GM19468 (cell line): ENCODE data around the gene IFNAR2.
"Not testable (repeated sequence)": the region's sequence is repeated elsewhere in the genome, so short reads cannot be mapped to it uniquely, and the experiment has no call there.

Source experiments
- ATAC-seq: cut with Tn5 transposase; IDR thresholded peaks from one replicate; pipeline ENCODE4 v1.9.1; 2021; ENCODE audit warnings: mild to moderate bottlenecking, moderate library complexity, moderate number of reproducible peaks; ENCODE audit not compliant: unreplicated experiment; ENCODE audit errors: extremely low read depth

The IFNAR2 gene

GRCh38 chr21:33240404-33240803 is 10.7 kb downstream of the IFNAR2 start:
- ATAC-seq: no peak

- no peak for ATAC-seq
Observed at GRCh38 chr21:33241846-33242245, 12.1 kb downstream of the IFNAR2 start.

DNA sequence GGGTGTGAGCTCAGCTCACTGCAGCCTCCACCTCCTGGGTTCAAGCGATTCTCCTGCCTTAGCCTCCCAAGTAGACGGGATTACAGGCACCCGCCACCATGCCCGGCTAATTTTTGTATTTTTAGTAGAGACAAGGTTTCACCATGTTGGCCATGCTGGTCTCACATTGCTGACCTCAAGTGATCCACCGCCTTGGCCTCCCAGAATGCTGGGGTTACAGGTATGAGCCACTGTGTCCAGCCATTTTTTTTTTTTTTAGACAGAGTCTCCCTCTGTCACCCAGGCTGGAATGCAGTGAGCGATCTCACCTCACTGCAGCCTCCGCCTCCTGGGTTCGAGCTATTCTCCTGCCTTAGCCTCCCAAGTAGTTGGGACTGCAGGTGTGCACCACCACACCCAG is 13.1 kb downstream of the IFNAR2 start:
- ATAC-seq: not testable (repeated sequence)

DNA sequence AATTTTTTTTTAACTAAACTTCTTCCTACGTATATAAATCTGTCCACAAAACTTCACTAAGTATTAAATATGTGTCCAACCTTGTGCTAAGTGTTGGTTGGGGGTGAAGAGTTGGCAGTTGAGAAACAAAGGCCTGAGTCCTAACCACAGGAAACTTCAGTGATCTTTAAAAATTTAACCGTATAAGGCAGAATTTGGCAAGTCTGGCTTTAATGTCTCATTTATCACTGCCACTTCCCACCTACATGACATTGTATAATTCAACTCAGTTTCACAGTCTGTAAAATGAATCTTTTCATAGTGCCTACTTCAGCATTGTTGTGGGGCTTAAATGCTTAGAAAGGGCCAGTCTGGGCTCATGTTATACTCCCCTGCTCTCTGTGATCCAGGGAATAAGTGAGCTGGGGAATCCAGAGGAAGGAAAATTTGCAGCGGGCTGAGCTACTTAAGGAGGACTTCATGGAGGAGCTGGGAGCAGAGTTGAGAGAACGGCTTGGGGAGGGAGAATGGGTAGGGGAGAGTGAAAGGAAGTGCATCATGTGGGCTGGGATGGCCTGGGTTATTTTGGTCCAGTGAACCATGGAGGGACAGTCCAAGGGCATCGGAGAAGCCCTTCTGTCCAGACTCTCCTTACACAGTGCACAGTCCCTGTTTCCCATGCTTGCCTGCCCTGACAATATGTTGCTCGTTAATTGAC is 14.5 kb downstream of the IFNAR2 start:
- no peak for ATAC-seq

DNA sequence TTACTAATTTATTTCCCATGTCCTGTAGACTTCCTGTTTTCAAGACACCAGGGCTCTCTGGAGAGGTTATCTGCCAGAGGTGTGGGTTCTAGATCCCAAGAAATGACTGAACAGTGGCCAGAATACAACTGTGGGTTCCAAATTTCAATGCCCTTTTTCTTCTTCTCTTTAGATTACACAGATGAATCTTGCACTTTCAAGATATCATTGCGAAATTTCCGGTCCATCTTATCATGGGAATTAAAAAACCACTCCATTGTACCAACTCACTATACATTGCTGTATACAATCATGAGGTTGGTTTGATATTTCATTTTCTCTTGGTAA is 15.0 kb downstream of the IFNAR2 start:
- ATAC-seq: no peak

- ATAC-seq: no peak
Observed at GRCh38 chr21:33245289-33245918, 15.7 kb downstream of the IFNAR2 start.

DNA sequence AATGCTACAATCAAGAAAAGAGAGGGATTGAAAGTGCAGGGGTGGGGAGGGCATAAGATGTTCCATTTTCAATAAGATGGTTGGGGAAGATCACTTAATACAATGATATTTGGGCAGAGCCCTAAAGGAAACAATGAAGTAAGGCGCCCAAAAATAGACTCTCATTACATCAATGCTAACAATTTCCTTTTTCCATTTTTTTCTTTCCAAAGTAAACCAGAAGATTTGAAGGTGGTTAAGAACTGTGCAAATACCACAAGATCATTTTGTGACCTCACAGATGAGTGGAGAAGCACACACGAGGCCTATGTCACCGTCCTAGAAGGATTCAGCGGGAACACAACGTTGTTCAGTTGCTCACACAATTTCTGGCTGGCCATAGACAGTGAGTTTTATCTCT is 16.8 kb downstream of the IFNAR2 start:
- ATAC-seq: no peak

DNA sequence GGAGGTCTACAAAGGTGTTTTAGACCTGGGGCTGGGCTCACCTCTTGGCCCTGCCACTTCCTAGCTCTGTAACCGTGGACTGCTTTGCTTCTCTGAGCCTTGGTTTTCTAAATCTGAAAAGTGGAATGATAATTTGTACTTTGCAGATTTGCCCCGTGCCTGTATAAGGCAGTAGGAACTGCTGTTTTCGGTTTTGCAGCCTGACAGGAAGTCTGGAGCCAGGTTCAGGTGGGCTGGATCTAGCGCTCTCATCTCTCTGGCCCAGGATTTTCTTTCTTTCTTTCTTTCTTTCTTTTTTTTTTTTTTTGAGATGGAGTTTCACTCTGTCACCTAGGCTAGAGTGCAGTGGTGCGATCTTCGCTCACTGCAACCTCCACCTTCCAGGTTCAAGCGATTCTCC is 17.2 kb downstream of the IFNAR2 start:
- ATAC-seq: no peak

GRCh38 chr21:33247599-33247998 is 17.9 kb downstream of the IFNAR2 start:
- ATAC-seq: no peak

- no peak for ATAC-seq
Observed at GRCh38 chr21:33249331-33250002, 19.7 kb downstream of the IFNAR2 start.

DNA sequence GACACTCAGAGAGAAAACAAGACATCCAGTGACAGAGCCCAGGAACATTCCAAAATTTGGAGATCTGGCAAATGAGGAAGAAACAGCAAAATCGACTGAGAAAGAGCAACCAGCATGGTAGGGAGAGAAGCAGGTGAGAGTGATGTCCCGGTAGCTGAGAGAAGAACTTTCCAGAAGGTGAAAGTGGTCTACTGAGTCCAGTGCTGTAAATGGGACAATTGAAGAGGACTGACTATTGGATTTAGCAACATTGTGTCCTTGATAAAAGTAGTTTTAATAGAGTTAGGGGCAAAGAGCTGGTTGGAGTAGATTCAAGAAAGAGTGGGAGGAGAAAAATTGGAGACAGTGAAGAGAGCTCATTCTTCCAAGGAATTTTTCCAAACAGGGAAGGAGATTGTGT is 21.4 kb downstream of the IFNAR2 start:
- ATAC-seq: no peak

DNA sequence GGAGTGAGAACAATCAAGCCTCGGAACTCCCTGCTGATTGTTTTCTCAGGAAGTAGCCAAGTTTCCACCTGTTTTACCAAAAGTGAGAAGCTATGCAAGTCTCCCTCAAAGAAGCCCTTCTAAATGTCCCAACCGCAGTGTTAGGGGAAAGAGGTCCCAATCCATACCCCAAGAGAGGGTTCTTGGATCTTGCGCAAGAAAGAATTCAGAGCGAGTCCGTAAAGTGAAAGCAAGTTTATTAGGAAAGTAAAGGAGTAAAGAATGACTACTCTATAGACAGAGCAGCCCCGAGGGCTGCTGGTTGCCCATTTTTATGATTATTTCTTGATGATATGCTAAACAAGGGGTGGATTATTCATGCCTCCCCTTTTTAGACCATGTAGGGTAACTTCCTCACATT is 23.6 kb downstream of the IFNAR2 start:
- ATAC-seq: not testable (repeated sequence)

- ATAC-seq: no peak
Observed at GRCh38 chr21:33254766-33255165, 25.0 kb downstream of the IFNAR2 start.

GRCh38 chr21:33255404-33255803 is 25.7 kb downstream of the IFNAR2 start:
- no peak for ATAC-seq

- ATAC-seq: no peak
Observed at GRCh38 chr21:33256019-33256418, 26.3 kb downstream of the IFNAR2 start.

DNA sequence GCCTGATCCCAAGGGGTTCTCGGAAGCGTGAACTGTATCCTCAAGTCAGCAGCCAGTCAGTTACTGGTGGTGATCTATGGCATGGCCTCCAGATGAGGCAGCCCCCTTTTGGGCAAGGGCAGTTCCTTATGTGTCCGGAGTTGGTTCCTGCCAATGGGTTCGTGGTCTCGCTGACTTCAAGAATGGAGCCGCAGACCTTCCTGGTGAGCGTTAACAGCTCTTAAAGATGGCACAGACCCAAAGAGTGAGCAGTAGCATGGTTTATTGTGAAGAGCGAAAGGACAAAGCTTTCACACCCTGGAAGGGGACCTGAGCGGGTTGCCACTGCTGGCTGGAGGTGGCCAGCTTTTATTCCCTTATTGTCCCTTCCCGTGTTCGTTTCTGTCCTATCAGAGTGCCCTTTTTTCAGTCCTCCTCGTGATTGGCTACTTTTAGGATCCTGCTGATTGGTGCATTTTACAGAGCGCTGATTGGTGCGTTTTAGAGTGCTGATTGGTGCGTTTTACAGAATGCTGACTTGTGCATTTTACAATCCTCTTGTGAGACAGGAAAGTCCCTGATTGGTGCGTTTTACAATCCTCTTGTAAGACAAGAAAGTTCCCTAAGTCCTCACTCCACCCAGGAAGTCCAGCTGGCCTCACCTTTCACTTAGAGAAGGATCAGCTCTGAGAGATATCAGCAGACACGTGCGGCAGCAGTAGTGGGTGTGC is 27.5 kb downstream of the IFNAR2 start:
- ATAC-seq: no peak

GRCh38 chr21:33258475-33258874 is 28.7 kb downstream of the IFNAR2 start:
- ATAC-seq: no peak

- ATAC-seq: no peak
Observed at GRCh38 chr21:33259428-33259827, 29.7 kb downstream of the IFNAR2 start.

- no peak for ATAC-seq
Observed at GRCh38 chr21:33259995-33260394, 30.3 kb downstream of the IFNAR2 start.

DNA sequence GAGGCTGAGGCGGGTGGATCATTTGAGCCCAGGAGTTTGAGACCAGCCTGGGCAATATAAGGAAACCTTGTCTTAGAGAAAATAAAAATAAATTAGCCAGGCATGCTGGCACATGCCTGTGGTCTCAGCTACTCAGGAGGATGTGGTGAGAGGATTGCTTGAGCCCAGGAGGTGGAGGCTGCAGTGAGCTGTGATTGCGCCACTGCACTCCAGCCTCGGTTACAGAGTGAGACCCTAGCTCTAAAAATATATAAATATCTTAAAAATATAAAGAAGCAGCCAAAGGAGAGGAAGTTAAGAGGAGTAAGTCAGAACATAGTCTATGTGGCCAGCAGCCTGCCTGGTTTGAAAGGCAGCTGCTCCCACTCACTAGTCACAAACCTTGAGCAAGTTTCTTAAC is 31.9 kb downstream of the IFNAR2 start:
- no peak for ATAC-seq

DNA sequence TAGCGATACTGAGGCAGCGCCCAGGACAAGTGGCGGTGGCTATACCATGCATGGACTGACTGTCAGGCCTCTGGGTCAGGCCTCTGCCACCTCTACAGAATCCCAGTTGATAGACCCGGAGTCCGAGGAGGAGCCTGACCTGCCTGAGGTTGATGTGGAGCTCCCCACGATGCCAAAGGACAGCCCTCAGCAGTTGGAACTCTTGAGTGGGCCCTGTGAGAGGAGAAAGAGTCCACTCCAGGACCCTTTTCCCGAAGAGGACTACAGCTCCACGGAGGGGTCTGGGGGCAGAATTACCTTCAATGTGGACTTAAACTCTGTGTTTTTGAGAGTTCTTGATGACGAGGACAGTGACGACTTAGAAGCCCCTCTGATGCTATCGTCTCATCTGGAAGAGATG is 33.2 kb downstream of the IFNAR2 start:
- ATAC-seq: no peak
